ENCODE measurements around the gene KAZN. TPM values are rescaled to one million over a fixed set of nuclear protein-coding genes. Genes with fewer than 3 reads are reported as not detected.

The KAZN gene
- total and polyA plus RNA-seq, 2 experiments from 2014 or later: 7.9 to 15.6 TPM

DNA sequence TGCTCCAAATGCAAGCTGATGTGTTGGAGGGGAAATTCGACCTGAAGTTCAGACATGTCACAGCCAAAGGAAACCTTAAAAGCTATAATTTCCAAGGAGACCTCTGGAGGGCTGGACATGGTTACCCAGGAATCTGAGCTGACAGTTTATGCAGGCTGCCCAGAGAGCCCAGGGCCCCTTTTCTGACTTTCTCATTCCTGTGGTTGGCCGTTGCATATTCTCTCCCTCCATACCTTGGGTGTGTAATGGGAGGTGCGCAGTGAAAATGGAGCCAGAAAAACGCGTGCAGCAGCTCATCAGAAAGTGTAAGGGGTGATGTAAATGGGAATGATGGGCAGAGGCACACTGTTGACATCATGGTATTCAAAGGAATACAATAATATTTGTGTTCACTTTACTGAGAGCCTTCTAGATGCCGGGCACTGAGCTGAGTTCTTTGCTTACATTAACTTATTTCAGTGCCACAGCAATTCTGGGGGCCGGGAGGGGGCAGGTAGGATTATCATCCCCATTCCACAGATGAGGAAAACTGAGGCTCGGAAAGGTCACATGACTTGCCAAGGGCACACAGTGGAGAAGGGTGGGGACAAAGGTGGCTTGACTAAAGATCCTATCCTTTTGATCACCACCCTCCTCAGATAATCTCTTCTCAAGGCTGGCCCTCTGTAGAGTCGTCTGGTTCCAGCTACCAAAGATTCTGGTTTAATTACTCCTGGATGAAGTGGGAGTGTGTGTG, 38.6 kb downstream of the KAZN start:
- Histone ChIP-seq H2AFZ (no peak overlapping the region), H3K4me2 (no peak overlapping the region), H3K4me3 (no peak overlapping the region), H3K27ac (no peak overlapping the region), H3K9me2 (replicated peaks; ENCODE audit: insufficient read depth) (no peaks in the 10 kb centered on the region), H3K36me3 (replicated peaks; ENCODE audit: insufficient read depth, low read depth) (no peaks in the 10 kb centered on the region), H3K79me2 (no peaks in the 10 kb centered on the region), H3K9me3 (ENCODE audit: low read depth) (no peaks in the 10 kb centered on the region), H3K27me3 (no peaks in the 10 kb centered on the region), H4K20me1 (ENCODE audit: insufficient read depth, poor library complexity, severe bottlenecking) (no peaks in the 10 kb centered on the region), H3K4me1 (ENCODE audit: insufficient read depth) (no peaks in the 10 kb centered on the region)
- DNase-seq (ENCODE audit: low spot score): no peak
- WGBS (ENCODE audit: low lambda C conversion rate, missing lambda C conversion rate): 81% methylated on average over 9 of the region's 9 CpGs
- TF ChIP-seq, protein P1, sequence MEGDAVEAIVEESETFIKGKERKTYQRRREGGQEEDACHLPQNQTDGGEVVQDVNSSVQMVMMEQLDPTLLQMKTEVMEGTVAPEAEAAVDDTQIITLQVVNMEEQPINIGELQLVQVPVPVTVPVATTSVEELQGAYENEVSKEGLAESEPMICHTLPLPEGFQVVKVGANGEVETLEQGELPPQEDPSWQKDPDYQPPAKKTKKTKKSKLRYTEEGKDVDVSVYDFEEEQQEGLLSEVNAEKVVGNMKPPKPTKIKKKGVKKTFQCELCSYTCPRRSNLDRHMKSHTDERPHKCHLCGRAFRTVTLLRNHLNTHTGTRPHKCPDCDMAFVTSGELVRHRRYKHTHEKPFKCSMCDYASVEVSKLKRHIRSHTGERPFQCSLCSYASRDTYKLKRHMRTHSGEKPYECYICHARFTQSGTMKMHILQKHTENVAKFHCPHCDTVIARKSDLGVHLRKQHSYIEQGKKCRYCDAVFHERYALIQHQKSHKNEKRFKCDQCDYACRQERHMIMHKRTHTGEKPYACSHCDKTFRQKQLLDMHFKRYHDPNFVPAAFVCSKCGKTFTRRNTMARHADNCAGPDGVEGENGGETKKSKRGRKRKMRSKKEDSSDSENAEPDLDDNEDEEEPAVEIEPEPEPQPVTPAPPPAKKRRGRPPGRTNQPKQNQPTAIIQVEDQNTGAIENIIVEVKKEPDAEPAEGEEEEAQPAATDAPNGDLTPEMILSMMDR (IDR thresholded peaks at IDR 0.05; ENCODE audit: poor library complexity): no peak
- TF ChIP-seq EZH2phosphoT487 (IDR thresholded peaks at IDR 0.05; ENCODE audit: low read depth, severe bottlenecking, unreplicated experiment) (no peak), EZH2 (IDR thresholded peaks at IDR 0.05; ENCODE audit: borderline replicate concordance) (no peak)

DNA sequence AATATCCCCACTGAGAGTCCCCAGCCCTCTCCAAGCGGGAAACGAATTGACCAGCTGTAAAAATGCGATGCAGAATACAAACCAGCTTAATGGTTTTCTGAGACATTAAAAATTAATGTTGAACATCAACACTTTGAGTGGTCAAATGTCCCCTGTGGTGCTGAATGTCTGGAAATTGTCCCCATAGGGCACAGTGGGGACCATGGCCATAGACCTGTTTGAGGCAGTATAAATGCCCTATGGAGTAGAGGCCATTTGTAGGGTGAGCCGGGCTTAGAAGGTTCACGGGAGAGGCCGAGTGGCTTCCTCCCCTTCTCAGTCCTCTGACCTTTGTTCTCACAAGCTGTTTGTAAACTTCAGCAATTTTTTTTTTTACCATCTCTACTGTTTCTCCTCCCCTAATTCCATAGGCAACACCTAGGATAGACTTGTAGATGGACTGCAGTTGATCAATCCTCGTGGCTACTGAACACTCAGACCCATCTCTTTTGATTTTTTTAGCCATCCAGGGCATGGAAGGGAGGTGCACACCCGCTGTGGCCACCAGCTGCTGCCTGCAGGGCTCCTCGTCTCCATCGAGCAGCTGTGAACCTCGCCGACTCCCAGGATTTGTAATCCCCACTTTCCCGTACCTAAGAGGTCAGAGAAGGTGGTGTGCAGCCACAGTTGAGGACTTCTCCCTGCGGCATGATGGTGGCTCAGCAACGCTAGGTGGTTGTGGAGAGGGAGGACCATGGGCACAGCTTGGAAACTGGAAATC, 41.0 kb downstream of the KAZN start:
- 78% methylated on average over 15 of the region's 15 CpGs for WGBS (ENCODE audit: low lambda C conversion rate, missing lambda C conversion rate)

DNA sequence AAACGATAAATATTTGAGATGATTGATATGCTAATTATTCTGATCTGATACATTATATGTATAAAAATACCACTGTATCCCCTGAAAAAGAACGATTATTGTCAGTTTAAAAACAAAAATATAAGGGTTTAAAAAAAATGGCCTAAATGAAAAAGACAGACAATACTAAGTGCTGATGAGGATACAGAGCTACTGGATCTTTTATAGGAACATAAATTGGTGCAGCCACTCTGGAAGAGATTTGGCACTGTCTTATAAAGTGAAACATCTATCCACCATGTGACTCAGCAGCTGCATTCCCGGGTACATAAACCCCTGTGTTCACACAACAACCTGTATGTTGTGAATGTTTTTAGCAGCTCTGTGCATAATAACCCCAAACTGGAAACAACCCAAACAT, 44.2 kb downstream of the KAZN start:
- Histone ChIP-seq H2AFZ (no peak overlapping the region), H3K79me2 (no peaks in the 10 kb centered on the region), H3K4me1 (ENCODE audit: insufficient read depth) (no peaks in the 10 kb centered on the region), H3K4me2 (no peak overlapping the region), H3K9me3 (ENCODE audit: low read depth) (no peaks in the 10 kb centered on the region), H3K27me3 (no peaks in the 10 kb centered on the region), H4K20me1 (ENCODE audit: insufficient read depth, poor library complexity, severe bottlenecking) (no peaks in the 10 kb centered on the region), H3K27ac (no peak overlapping the region), H3K36me3 (replicated peaks; ENCODE audit: insufficient read depth, low read depth) (no peaks in the 10 kb centered on the region), H3K4me3 (no peak overlapping the region), H3K9me2 (replicated peaks; ENCODE audit: insufficient read depth) (no peaks in the 10 kb centered on the region)
- TF ChIP-seq EZH2 (IDR thresholded peaks at IDR 0.05; ENCODE audit: borderline replicate concordance) (no peak), EZH2phosphoT487 (IDR thresholded peaks at IDR 0.05; ENCODE audit: low read depth, severe bottlenecking, unreplicated experiment) (no peak)
- TF ChIP-seq, protein P1 (IDR thresholded peaks at IDR 0.05; ENCODE audit: poor library complexity): no peak
- no peak for DNase-seq (ENCODE audit: low spot score)
- 95% methylated on average over 3 of the region's 3 CpGs for WGBS (ENCODE audit: low lambda C conversion rate, missing lambda C conversion rate)

More for the DNA sequence above, 41.0 kb downstream of the KAZN start:
- no peak for TF ChIP-seq EZH2 (IDR thresholded peaks at IDR 0.05; ENCODE audit: borderline replicate concordance)
- TF ChIP-seq, protein P1 (IDR thresholded peaks at IDR 0.05; ENCODE audit: poor library complexity): no peak
- no peak for TF ChIP-seq EZH2phosphoT487 (IDR thresholded peaks at IDR 0.05; ENCODE audit: low read depth, severe bottlenecking, unreplicated experiment)
- Histone ChIP-seq H3K79me2 (no peaks in the 10 kb centered on the region), H3K36me3 (replicated peaks; ENCODE audit: insufficient read depth, low read depth) (no peaks in the 10 kb centered on the region), H3K4me3 (no peak overlapping the region), H3K4me1 (ENCODE audit: insufficient read depth) (no peaks in the 10 kb centered on the region), H3K27ac (no peak overlapping the region), H3K27me3 (no peaks in the 10 kb centered on the region), H3K4me2 (no peak overlapping the region), H3K9me2 (replicated peaks; ENCODE audit: insufficient read depth) (no peaks in the 10 kb centered on the region), H3K9me3 (ENCODE audit: low read depth) (no peaks in the 10 kb centered on the region), H2AFZ (no peak overlapping the region), H4K20me1 (ENCODE audit: insufficient read depth, poor library complexity, severe bottlenecking) (no peaks in the 10 kb centered on the region)
- DNase-seq (ENCODE audit: low spot score): no peak
